Measurements from ENCODE around the gene TUBA4A.

TUBA4A gene

GRCh38 chr2:219286436-219287115 lies 32.9 kb upstream of the TUBA4A start:
- no peak for DNase-seq

- DNase-seq: no peak
Measured at GRCh38 chr2:219285894-219286425, 32.2 kb upstream of the TUBA4A start.

GRCh38 chr2:219285373-219285735 lies 31.6 kb upstream of the TUBA4A start:
- no peak for DNase-seq

- DNase-seq: no peak
Measured at GRCh38 chr2:219284501-219285372, 31.0 kb upstream of the TUBA4A start.

- DNase-seq: no peak
Measured at GRCh38 chr2:219282943-219283581, 29.3 kb upstream of the TUBA4A start.

- DNase-seq: no peak
Measured at GRCh38 chr2:219282375-219282774, 28.7 kb upstream of the TUBA4A start.

- DNase-seq: no peak
Measured at GRCh38 chr2:219281588-219281987, 27.9 kb upstream of the TUBA4A start.

GRCh38 chr2:219280651-219281050 lies 26.9 kb upstream of the TUBA4A start:
- DNase-seq: no peak

GRCh38 chr2:219279916-219280516 lies 26.3 kb upstream of the TUBA4A start:
- no peak for DNase-seq

GRCh38 chr2:219279151-219279915 lies 25.6 kb upstream of the TUBA4A start, which contains the start of gene DNAJB2:
Gene DNAJB2, plus strand, starts transcription at chr2:219279366. Its CDS starts 468 bp downstream, at chr2:219279834.
- DNase-seq: peak; percentile 89 to 93

GRCh38 chr2:219278655-219279150 lies 25.0 kb upstream of the TUBA4A start:
- no peak for DNase-seq

- peak; percentile 41 to 50 for DNase-seq
Measured at GRCh38 chr2:219277703-219278654, 24.3 kb upstream of the TUBA4A start.

- DNase-seq: no peak
Measured at GRCh38 chr2:219274361-219274921, 20.7 kb upstream of the TUBA4A start.

- no peak for DNase-seq
Measured at GRCh38 chr2:219273937-219274336, 20.2 kb upstream of the TUBA4A start.

GRCh38 chr2:219272995-219273394 lies 19.3 kb upstream of the TUBA4A start:
- DNase-seq: no peak

- no peak for DNase-seq
Measured at GRCh38 chr2:219272356-219272755, 18.6 kb upstream of the TUBA4A start.

- DNase-seq: no peak
Measured at GRCh38 chr2:219271021-219271420, 17.3 kb upstream of the TUBA4A start.

GRCh38 chr2:219270055-219270372 lies 16.3 kb upstream of the TUBA4A start:
- no peak for DNase-seq

GRCh38 chr2:219269362-219270054 lies 15.8 kb upstream of the TUBA4A start:
- no peak for DNase-seq

- no peak for DNase-seq
Measured at GRCh38 chr2:219268294-219268693, 14.6 kb upstream of the TUBA4A start.
